HTERT RPE-1 (cell line): ENCODE measurements around the gene CMTM2.
"Not testable (repeated sequence)": the region's sequence is repeated elsewhere in the genome, so short reads cannot be mapped to it uniquely, and the experiment has no call there.

Experiments
- in situ Hi-C: fragments of 300-500 bp; cut with MboI; formaldehyde crosslinking; loops from 4 replicates; pipeline ENCODE4 v1.14.3; 2020; ENCODE audit warnings: low sequenced_read_pairs

The CMTM2 gene

DNA sequence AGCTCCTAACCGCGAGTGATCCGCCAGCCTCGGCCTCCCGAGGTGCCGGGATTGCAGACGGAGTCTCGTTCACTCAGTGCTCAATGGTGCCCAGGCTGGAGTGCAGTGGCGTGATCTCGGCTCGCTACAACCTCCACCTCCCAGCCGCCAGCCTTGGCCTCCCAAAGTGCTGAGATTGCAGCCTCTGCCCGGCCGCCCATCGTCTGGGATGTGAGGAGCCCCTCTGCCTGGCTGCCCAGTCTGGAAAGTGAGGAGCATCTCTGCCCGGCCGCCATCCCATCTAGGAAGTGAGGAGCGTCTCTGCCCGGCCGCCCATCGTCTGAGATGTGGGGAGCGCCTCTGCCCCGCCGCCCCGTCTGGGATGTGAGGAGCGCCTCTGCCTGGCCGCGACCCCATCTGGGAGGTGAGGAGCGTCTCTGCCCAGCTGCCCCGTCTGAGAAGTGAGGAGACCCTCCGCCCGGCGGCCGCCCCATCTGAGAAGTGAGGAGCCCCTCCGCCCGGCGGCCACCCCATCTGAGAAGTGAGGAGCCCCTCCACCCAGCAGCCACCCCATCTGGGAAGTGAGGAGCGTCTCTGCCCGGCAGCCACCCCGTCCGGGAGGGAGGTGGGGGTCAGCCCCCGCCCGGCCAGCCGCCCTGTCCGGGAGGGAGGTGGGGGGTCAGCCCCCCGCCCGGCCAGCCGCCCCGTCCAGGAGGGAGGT, 51.4 kb downstream of the CMTM2 start:
- in situ Hi-C loops: not testable (repeated sequence)

GRCh38 chr16:66631558-66631957, 52.3 kb downstream of the CMTM2 start:
- in situ Hi-C loops: not testable (repeated sequence)

DNA sequence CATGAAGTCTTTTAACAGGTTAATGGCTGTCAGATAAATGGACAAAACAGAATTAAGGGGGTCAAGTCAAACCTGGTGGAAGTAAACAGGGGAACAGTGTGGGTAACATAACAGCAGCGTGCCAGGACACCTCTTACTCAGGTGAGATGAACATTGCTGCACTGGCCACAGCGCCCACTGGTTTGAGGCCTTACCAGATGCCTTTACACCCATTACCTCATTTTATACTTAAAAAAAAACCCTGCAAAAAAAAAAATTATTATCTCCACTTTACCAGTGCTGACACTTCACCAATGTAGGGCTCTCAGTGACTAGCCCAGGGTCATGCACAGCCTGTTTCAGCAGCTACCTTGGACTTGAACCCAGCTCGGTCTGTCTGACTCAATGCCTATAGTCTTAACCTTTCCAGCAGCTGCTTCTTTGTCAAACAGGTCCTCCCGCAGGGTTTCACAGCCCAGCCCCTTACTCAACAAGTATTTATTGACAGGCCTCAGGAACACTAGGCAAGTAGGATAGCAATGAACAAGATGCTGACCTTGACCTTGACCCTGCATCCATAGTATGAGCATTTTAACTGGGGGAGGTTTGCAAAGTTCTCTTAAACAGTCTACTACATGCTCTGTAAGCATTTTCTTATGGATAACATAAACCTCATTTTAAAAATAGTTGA, 55.4 kb downstream of the CMTM2 start:
- in situ Hi-C loops: no loop called here

- in situ Hi-C loops: no loop called here
Measured at GRCh38 chr16:66635406-66635805, 56.1 kb downstream of the CMTM2 start.

- in situ Hi-C loops: no loop called here
Measured at GRCh38 chr16:66636199-66636598, 56.9 kb downstream of the CMTM2 start.

DNA sequence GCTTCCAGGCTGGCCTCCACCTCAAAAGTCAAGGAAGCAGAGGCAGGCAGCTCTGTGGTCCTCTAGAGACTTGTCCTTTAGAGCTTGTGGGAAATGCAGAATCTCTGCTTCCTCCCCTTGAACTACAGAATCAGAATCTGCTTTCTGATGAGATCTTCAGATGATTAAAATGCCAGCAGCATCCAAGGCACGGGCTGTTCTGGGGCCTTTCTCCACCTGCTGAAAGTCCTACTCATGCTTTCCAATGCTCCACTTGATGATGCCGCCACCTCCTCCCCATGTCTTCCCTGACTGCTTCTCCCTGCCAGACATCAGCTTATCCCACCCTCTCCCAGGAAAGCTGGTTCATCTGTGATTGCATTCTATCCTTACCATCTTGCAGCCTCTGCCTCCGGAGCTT, 58.5 kb downstream of the CMTM2 start:
- in situ Hi-C loops: no loop called here
